NCI-H524 (cell line): ENCODE measurements around the gene PRR4.

Experiments used
- DNase-seq, 2 experiments: peaks; one replicate each; lab custom pipeline; 2025; lab: John Stamatoyannopoulos, UW

Gene PRR4

GRCh38 chr12:10849425-10849878 lies at the start of gene PRR4:
TSS of gene PRR4 (minus strand) at chr12:10849475. CDS start at chr12:10849437, 38 bp downstream.
- DNase-seq = no peak

- no peak for DNase-seq
These were observed 47.6 kb upstream of the PRR4 start for GRCh38 chr12:10896854-10897253.

GRCh38 chr12:10891937-10892336 lies 42.7 kb upstream of the PRR4 start:
- no peak for DNase-seq

- DNase-seq = no peak
These were observed 40.0 kb upstream of the PRR4 start for GRCh38 chr12:10889226-10889625.

GRCh38 chr12:10884086-10884725 lies 34.9 kb upstream of the PRR4 start, which contains the start of gene PRH1:
TSS of gene PRH1 (minus strand) at chr12:10884255. CDS start at chr12:10884217, 38 bp downstream.
- DNase-seq = no peak

- DNase-seq = no peak
These were observed 24.1 kb upstream of the PRR4 start for GRCh38 chr12:10873378-10873777.

- no peak for DNase-seq
These were observed 18.1 kb upstream of the PRR4 start for GRCh38 chr12:10867381-10867780.

- no peak for DNase-seq
These were observed 14.4 kb upstream of the PRR4 start for GRCh38 chr12:10863512-10864218.

- DNase-seq = no peak
These were observed 12.1 kb upstream of the PRR4 start for GRCh38 chr12:10861366-10861765.

GRCh38 chr12:10855807-10856206 lies 6.5 kb upstream of the PRR4 start:
- no peak for DNase-seq

- DNase-seq = no peak
These were observed 4.5 kb upstream of the PRR4 start for GRCh38 chr12:10853776-10854175.

- DNase-seq = no peak
These were observed 2.1 kb upstream of the PRR4 start for GRCh38 chr12:10851243-10851858.

- DNase-seq = no peak
These were observed 1.5 kb downstream of the PRR4 start for GRCh38 chr12:10847744-10848143.

- DNase-seq = no peak
These were observed 6.4 kb downstream of the PRR4 start for GRCh38 chr12:10842862-10843261.

GRCh38 chr12:10838461-10838860 lies 10.8 kb downstream of the PRR4 start:
- DNase-seq = no peak

- no peak for DNase-seq
These were observed 19.3 kb downstream of the PRR4 start for GRCh38 chr12:10829994-10830393.

- DNase-seq = no peak
These were observed 23.0 kb downstream of the PRR4 start, which contains the start of gene TAS2R10 for GRCh38 chr12:10826258-10826657. TSS of gene TAS2R10 (minus strand) at chr12:10826358. CDS start at chr12:10826269, 89 bp downstream.

GRCh38 chr12:10824957-10825356 lies 24.3 kb downstream of the PRR4 start:
- DNase-seq = no peak

- no peak for DNase-seq
These were observed 37.3 kb downstream of the PRR4 start for GRCh38 chr12:10811883-10812536.

GRCh38 chr12:10810068-10810467 lies 39.2 kb downstream of the PRR4 start, which contains the start of gene TAS2R9:
TSS of gene TAS2R9 (minus strand) at chr12:10810168. CDS start at chr12:10810075, 93 bp downstream.
- no peak for DNase-seq

- no peak for DNase-seq
These were observed 42.1 kb downstream of the PRR4 start, which contains the start of gene TAS2R8 for GRCh38 chr12:10807186-10807585. TSS of gene TAS2R8 (minus strand) at chr12:10807286. CDS start at chr12:10806980, 306 bp downstream.

GRCh38 chr12:10802587-10802986 lies 46.7 kb downstream of the PRR4 start, which contains the start of gene TAS2R7:
TSS of gene TAS2R7 (minus strand) at chr12:10802627. CDS start at chr12:10802570, 57 bp downstream.
- no peak for DNase-seq
